ENCODE results near the gene AJAP1.
A peak's percentile ranks its signal among the peaks of the same experiment; 100 is the strongest.

Gene AJAP1

GRCh38 chr1:4772294-4773010, 118.0 kb downstream of the AJAP1 start:
- no peak for DNase-seq (ENCODE audit: low spot score)

- no peak for DNase-seq (ENCODE audit: low spot score)
These were observed 118.8 kb downstream of the AJAP1 start for GRCh38 chr1:4773226-4773625.

- no peak for DNase-seq (ENCODE audit: low spot score)
These were observed 121.1 kb downstream of the AJAP1 start for GRCh38 chr1:4775506-4775905.

- peak; percentile 59 for DNase-seq (ENCODE audit: low spot score)
These were observed 123.6 kb downstream of the AJAP1 start for GRCh38 chr1:4778056-4778455.

GRCh38 chr1:4781646-4782045, 127.2 kb downstream of the AJAP1 start:
- no peak for DNase-seq (ENCODE audit: low spot score)

DNA sequence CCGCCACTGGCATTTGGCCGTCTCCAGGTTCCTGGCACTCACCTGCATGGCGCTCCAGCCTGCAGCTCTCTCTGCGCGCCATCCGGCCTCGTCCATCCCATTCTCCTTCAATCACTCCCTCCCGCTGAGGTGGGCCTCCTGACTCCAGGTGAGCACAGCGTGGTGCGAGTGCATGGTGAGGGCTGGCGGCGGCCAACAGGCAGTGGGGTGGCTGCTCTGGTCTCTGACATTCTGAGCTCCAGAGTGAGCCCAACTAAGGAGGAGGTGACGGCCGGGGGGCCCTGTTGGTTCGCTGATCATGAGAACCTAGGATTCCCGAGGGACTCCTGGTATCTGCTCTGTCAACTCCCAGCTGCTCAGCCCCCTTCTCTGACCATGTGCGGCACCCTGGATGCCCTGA, 130.4 kb downstream of the AJAP1 start:
- DNase-seq (ENCODE audit: low spot score), result no peak

- DNase-seq (ENCODE audit: low spot score), result no peak
These were observed 131.6 kb downstream of the AJAP1 start for GRCh38 chr1:4786055-4786454.

DNA sequence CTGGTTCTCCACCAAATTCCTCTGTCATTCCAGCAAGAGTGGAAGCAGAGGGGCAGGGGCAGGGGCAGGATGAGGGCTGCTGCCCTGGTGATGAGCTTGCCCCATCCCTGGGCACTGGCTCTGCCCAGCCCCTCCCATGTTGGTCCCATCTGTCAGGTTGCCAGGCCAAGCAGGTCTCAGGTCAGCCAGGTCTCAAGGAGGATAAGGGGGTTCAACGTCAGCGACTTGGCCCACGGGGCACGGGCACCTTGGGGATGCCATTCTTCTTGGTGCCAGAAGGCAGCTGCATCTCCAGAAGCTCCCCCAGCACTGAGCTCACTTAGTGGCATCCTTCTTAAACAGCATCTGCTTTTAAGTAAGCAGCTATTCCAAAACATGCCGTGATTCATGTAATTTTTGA, 133.1 kb downstream of the AJAP1 start:
- DNase-seq (ENCODE audit: low spot score), result no peak

GRCh38 chr1:4792565-4792964, 138.2 kb downstream of the AJAP1 start:
- peak; percentile 9 for DNase-seq (ENCODE audit: low spot score)

DNA sequence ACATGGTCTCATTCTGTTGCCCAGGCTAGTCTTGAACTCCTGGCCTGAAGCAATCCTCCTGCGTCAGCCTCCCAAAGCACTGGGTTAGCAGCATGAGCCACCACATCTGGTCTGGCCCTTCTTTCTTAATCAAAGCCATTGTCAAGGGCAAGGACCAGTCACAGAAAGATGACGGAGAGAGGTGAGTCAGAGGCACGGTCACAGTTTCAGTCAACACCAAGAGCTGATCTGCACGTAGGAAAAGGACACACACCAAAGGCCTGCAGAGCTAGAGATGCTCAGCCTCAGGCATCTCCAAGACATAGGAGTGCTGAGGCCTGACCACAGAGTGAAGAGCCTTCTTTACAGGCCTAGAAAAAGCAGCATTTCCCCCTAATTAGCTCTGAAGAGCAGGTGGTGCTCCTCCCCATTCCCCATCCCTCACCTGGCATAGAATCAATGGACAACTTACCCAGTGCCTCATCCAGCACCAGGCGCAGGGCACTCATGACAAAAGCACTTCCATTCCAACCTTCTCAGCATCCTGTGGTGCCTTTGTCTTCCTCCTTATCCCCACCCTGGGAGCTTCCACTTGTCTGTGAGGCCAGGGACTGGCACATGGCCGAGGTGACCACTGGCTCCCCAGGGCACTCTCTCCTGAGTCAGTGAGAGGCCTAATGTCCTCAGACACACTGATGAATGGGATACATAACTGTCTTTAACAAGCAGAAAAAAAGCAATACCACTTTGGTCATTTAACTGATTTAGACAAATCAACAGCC, 139.8 kb downstream of the AJAP1 start:
- peak; percentile 27 for DNase-seq (ENCODE audit: low spot score)

DNA sequence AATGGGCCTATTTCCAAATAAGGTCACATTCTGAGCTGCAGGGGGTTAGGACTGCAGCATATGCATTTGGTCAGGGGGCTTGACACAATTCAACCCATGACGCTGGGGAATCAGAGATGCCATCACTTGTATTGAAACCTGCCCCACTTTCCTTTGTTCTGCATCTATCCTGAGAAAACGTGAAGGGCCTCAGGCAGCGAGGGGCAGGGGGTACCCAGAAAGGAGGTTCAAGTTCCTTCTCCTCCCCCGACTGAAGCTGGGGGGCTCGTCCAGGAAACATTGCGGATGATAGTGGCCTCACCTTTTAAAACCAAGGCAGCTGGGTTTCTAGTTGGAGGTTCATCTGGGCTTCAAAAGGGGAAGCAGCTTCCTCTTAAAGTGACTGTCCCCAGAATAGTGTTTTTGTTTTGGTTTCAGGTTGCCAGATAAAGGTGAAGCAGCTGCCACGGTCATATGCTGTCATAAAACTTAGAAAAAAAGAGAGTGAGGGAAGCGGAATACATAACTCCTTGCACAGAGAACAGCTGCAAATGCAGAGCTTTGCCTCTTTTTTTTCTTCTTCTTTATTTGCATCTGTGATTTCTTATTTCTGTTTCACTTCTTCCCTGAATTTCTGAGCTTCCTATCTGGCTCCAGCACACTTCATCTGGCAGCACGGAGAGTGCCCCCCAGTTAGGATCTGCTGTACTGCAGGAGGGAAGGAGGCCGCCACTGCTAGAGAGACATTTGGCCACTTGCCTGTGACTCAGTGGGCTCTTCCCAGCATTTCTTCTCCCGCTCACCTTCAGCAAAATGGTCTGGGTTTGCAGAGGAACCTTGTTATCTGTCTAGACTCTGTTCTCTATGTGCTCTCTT, 142.0 kb downstream of the AJAP1 start:
- DNase-seq (ENCODE audit: low spot score), result no peak

GRCh38 chr1:4797016-4797410, 142.6 kb downstream of the AJAP1 start:
- no peak for DNase-seq (ENCODE audit: low spot score)

- DNase-seq (ENCODE audit: low spot score), result no peak
These were observed 143.0 kb downstream of the AJAP1 start for GRCh38 chr1:4797429-4797828.

GRCh38 chr1:4801192-4801924, 146.9 kb downstream of the AJAP1 start:
- no peak for DNase-seq (ENCODE audit: low spot score)

DNA sequence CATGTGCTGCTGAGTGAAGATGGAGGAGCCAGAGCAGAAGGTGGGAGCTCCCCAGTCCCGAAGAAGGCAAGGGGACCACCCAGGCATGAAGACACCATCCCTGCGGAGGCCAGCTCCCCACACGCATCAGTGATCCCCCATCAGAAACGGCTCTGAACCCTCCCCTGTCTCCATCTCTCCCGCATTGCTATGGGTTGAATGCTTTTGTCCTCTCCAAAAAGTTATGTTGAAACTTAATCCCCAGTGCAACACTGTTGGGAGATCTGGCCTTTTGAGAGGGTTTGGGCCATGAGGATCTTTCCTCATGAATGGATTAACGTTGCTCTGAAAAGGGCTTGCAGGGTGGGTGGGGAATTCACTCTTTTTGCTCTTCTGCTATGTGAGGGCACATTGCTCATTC, 147.6 kb downstream of the AJAP1 start:
- DNase-seq (ENCODE audit: low spot score), result no peak

DNA sequence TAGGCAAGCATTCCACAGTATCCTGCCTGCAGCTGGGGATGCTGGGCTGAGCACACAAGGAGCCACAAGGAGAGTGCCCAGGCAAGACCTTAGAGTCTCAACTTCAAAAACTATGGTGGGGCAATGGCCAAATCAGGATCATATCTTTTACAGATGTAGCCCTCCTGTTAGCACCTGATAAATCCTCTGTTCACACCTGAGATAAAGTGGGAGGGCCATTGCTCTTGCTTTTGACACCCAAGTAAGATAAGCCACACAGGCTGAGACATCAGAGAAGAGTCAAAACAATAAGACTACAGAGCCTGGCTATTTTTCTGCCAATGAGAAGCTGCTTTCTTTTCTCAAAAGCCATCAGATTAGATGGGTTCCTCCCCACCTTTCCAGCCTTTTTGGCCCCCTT, 148.9 kb downstream of the AJAP1 start:
- DNase-seq (ENCODE audit: low spot score), result no peak

GRCh38 chr1:4805987-4806386, 151.6 kb downstream of the AJAP1 start:
- no peak for DNase-seq (ENCODE audit: low spot score)

DNA sequence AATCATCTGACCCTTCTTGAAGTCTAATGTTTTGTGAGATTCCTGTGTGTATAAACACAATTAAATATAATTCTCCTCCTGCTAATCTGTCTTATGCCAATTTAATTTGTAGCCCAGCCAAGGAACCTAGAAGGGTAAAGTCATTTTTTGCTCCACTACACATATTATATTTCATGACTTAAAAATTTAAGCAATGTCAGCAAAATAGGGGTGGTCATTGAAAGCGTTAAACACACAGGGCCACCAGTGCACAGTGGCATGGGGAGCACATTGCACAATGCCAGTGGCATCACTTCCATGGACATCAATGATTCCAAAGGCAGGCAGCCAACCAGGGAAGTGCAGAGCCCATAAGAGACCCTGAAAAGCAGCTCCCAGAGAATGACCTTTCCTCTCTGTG, 166.1 kb downstream of the AJAP1 start:
- no peak for DNase-seq (ENCODE audit: low spot score)

DNA sequence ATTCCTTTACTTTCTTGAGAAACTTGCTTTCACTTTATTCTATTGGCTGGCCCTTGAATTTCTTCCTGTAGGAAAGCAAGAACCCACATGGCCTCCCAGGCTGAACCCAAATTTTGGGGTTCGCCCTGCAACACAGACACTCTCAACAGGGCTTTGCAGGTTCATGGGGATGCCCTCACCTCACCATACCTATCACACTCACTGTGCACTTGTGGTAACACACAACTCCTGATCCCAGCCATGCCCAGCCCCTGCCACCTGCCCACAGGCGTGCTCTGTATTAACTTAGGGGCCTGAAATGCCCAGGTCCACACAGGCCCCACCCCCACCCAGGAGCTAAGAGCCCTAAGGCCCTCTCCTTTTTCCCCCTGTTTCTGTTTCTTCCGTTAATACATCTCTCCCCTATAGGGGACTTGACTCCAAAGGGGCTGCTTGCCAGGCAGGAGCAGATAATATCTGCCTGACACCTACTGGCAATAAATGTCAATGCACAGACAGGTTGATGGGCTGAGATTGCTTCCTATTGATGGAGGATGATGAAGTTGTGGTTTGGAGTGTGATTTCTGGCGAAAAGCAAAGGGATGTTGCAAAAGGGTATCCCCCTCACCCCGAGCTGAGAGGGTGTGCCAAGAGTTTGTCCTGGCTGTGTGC, 171.5 kb downstream of the AJAP1 start:
- no peak for DNase-seq (ENCODE audit: low spot score)

- no peak for DNase-seq (ENCODE audit: low spot score)
These were observed 176.3 kb downstream of the AJAP1 start for GRCh38 chr1:4830707-4831106.

GRCh38 chr1:4836574-4836973, 182.2 kb downstream of the AJAP1 start:
- DNase-seq (ENCODE audit: low spot score), result no peak
